GM21717 (cell line): Measurements from ENCODE around the gene LARP4.
"Not testable (repeated sequence)": the region's sequence is repeated elsewhere in the genome, so short reads cannot be mapped to it uniquely, and the experiment has no call there.

ENCODE experiments used
- ATAC-seq: cut with Tn5 transposase; IDR thresholded peaks from one replicate; pipeline ENCODE4 v1.9.1; 2021; ENCODE audit warnings: mild to moderate bottlenecking, moderate library complexity; ENCODE audit not compliant: unreplicated experiment

LARP4 gene

GRCh38 chr12:50400638-50401499 is at the start of gene LARP4:
LARP4 (plus strand) TSS chr12:50400885; CDS start chr12:50401011, 126 bp downstream.
- peak; percentile 89 for ATAC-seq

- ATAC-seq: no peak
Measured at GRCh38 chr12:50351120-50352043, 49.3 kb upstream of the LARP4 start.

DNA sequence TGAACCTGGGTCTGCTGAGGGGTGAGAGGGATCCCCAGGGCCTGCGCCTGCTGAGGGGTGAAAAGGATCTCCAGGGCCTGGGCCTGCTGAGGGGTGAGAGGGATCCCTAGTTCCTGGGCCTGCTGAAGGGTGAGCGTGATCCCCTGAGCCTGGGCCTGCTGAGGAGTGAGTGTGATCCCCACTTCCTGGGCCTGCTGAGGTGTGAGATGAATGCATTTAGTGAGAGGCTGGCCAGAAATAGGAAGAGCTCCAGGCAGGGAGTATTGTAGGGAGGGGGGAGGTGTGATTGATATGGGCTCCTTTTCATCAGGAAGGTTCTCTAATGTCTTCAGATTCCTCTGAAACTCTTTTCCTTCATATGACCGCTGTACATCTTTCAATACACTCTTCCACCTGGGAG is 47.3 kb upstream of the LARP4 start:
- ATAC-seq: no peak

- ATAC-seq: no peak
Measured at GRCh38 chr12:50353869-50354593, 46.7 kb upstream of the LARP4 start.

DNA sequence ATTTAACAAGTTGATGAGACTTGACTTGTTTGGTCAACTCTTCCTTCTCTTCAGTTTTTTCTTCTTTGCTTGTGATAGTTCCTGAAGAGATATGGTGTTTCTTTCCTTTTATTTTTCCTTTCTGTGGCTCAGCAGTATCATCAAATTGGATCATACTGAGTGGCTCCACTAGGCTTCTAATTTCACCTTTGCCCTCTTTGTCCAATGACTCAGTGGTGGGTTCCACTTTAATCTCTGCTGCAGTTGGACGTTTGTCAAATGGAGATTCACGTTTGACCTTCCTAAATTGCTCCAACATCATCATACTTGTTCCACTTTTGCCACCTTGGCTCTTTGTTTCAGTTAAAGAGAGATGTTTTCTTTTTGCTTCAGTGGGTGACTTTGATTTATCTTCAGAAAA is 45.8 kb upstream of the LARP4 start:
- ATAC-seq: no peak

DNA sequence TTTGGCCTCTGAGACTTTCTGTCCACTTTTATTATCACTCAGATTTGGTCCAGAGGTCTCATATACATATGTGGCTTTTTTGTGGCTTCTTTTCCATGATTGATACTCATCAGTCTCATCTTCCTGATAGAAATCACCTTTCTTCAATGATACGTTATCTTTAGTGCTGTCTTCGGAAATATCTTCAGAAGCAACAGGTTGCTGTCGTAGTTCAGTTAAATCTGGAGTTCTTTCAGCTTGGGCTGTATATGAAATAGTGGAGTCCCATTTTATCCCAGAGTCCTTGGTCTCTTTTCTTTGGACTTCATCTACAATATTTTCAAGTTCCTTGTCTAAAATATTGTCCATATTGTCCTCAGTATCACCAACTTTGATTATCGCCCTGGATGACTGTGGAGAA is 45.3 kb upstream of the LARP4 start:
- no peak for ATAC-seq

DNA sequence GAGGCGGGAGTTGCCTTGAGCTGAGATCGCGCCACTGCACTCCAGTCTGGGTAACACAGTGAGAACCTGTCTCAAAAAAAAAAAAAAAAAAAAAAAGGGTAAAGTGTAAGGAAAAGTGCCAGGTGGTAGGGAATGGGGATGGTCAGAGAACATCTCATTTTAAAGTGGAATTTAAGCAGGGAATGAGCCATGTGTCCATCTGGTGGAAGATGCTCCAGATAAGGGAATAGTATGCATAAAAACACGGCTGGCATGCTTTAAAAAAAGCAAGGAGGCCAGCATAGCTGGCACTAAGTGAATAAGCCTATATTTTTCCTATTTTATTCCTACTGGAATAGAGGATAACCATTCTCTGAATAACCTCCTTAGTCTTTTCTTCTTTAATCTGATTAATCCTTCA is 38.0 kb upstream of the LARP4 start:
- no peak for ATAC-seq

- no peak for ATAC-seq
Measured at GRCh38 chr12:50363141-50363540, 37.5 kb upstream of the LARP4 start.

GRCh38 chr12:50365709-50366406 is 34.8 kb upstream of the LARP4 start:
- no peak for ATAC-seq

- ATAC-seq: not testable (repeated sequence)
Measured at GRCh38 chr12:50370672-50371071, 30.0 kb upstream of the LARP4 start.

DNA sequence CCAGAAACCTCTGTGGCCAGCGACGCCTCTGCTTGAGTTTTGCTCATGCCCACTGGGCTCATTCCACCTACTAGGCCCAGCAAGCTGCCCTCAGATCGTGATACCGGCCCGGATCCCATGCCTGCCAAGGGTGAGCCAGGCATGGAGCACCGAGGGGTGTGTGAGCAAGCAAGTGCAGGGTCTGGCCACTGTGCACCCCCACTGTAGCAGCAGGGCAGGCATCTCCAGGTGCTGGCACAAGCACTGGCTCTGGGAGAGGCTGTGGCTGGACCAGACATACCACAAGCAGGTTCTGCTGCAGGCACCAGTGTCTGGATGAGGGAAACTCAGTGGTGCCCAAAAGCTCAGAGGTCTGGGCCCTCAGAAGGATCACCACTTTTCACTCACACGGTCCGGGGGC is 24.9 kb upstream of the LARP4 start:
- no peak for ATAC-seq

- no peak for ATAC-seq
Measured at GRCh38 chr12:50380761-50381325, 19.8 kb upstream of the LARP4 start.

DNA sequence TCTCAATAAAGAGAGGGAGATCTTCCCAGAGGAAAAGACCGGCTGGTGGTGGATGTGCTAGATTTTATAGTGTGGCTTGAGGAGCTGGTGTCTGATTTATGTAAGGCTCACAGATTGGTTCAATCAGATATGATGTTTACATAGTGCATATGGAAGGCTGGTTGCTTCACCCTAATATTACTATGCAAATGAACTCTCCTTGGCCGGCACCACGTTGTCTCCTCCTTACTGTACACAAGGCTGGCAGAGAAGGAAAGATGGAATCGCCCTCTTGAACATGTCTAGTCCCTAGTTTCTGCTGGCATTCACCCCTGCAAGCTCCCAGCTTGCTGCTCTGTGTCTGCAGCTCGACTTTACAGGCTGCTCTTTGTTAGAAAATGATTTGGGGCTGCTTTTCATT is 13.2 kb upstream of the LARP4 start:
- no peak for ATAC-seq

- ATAC-seq: no peak
Measured at GRCh38 chr12:50387972-50388478, 12.7 kb upstream of the LARP4 start.

GRCh38 chr12:50388793-50389192 is 11.9 kb upstream of the LARP4 start:
- not testable (repeated sequence) for ATAC-seq

DNA sequence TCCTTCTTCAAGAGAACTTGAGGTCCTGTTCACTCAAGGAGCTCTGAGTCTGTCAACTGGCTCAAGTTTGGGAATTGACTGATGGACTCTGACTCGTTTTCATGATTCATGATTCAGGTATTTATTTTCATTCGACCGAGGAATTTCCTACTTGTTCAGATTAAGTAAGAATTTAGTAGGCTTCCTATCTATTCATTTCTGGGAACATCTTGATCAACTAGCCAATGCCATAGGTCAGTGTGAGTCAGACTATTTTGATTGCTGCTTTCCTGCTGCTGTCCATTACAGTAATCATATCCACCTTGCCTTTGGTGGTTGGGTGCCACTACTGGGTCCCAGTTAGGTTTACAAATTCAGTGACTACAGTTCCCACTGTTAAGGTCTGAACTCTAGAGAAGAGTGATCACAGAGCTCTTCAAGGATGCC is 10.4 kb upstream of the LARP4 start:
- ATAC-seq: no peak

DNA sequence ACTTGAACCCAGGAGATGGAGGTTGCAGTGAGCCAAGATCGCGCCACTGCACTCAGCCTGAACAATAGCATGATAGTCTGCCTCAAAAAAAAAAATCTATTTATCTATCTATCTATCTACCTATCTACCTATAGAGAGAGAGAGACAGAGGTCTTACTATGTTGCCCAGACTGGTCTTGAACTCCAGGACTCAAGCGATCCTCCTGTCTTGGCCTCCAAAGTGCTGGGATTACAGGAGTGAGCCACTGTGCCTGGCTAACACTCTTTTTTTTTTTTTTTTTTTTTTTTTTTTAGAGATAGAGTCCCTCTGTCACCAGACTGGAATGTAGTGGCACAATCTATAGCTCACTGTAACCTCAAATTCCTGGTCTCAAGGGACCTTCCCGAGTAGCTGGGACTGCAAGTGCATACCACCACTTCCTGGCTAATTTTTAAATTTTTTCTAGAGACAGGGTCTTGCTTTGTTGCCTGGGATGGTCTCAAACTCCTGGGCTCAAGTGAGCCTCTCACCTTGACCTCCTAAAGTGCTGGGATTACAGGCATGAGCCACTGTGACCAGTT is 6.1 kb upstream of the LARP4 start:
- ATAC-seq: no peak

DNA sequence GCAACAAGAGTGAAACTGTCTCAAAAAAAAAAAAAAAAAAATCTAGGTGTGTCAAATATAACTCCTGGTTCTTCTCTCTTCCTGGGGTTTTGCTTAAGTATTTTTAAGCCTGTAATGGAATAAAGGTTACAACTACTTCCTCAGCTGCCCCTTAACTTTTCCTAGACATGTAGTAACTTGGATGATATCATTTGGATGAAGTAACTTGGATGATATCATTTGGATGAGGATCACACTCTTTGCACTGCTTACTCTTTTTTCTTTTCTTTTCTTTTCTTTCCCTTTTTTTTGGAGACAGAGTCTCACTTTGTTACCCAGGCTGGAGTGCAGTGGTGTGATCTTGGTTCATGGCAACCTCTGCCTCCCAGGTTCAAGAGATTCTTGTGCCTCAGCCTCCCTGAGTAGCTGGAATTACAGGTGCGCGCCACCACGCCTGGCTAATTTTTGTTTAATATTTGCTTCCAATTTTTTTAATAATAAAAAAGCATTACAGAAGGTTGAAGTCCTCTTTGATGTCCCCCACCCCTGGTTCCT is 3.5 kb upstream of the LARP4 start:
- no peak for ATAC-seq

GRCh38 chr12:50398931-50399330 is 1.8 kb upstream of the LARP4 start:
- no peak for ATAC-seq
